Right lobe of liver (tissue), 5 donors: ENCODE measurements around the gene MYMK. TPM values are rescaled to one million over a fixed set of nuclear protein-coding genes. Genes with fewer than 3 reads are reported as not detected.

Source experiments
- total RNA-seq, 6 experiments: library from RNA; depleted of rRNA in 2 of 6; stranded (reverse); fragments of >200 nt in 2 of 6; fragmentation: NEBNext Ultra II Directional in 3 of 6; extraction: Animal tissue kit (Norgen Biotek cat#: 25700) in 3 of 6; gene quantifications; one replicate each; pipeline versions ENCODE4 v1.1.0 to v1.2.4, GENCODE V29; 2016 to 2023
- donor health status: DM: no; HTN: no; CAD: no.
- donor health status: DM: no; HTN: no; CAD: no.
- donor health status: DM: no; HTN: yes; CAD: no.
- donor health status: DM: no; HTN: yes; CAD: no.

The MYMK gene
- total RNA-seq, 6 experiments from 2014 or later, result not detected

Other genes with a start within 250 kb of the MYMK start
- under 1 TPM in 2 of 6 experiments, not detected in 4; 0.06 to 0.29 TPM for gene ABO, start 249.8 kb downstream of the MYMK start, total RNA-seq
- 1 to 10 TPM; 5.8 to 8.8 (median 7.6) TPM for gene SURF6, start 188.8 kb downstream of the MYMK start, total RNA-seq
- 10 to 100 TPM in 1 of 6 experiments, 1 to 10 TPM in 5; 5.9 to 14.5 (median 8.1) TPM for gene MED22, start 176.8 kb downstream of the MYMK start, total RNA-seq
- 100 to 1,000 TPM; 529 to 851 (median 616) TPM for gene RPL7A, start 176.7 kb downstream of the MYMK start, total RNA-seq
- 10 to 100 TPM; 37.4 to 68.8 (median 44.5) TPM for gene SURF1, start 168.5 kb downstream of the MYMK start, total RNA-seq
- gene SURF2, start 168.4 kb downstream of the MYMK start, total RNA-seq, result 10 to 100 TPM in 2 of 6 experiments, 1 to 10 TPM in 4; 6.3 to 16.9 (median 8.2) TPM
- gene SURF4, start 148.9 kb downstream of the MYMK start, total RNA-seq, result 100 to 1,000 TPM; 181 to 243 (median 213) TPM
- gene STKLD1, start 148.6 kb downstream of the MYMK start, total RNA-seq, result 1 to 10 TPM in 2 of 6 experiments, under 1 TPM in 3, not detected in 1; 0.43 to 2.6 (median 0.81) TPM
- 10 to 100 TPM in 5 of 6 experiments, 1 to 10 TPM in 1; 9.5 to 19.9 (median 12.0) TPM for gene REXO4, start 106.9 kb downstream of the MYMK start, total RNA-seq
- 10 to 100 TPM in 3 of 6 experiments, 1 to 10 TPM in 3; 8.1 to 27.7 (median 11.3) TPM for gene ADAMTS13, start 102.6 kb downstream of the MYMK start, total RNA-seq
- 10 to 100 TPM; 23.5 to 39.8 (median 32.9) TPM for gene CACFD1, start 65.0 kb downstream of the MYMK start, total RNA-seq
- 1 to 10 TPM in 5 of 6 experiments, under 1 TPM in 1; 0.88 to 6.8 (median 2.8) TPM for gene SLC2A6, start 45.9 kb downstream of the MYMK start, total RNA-seq
- gene ADAMTSL2, start 9.7 kb upstream of the MYMK start, total RNA-seq, result 10 to 100 TPM in 3 of 6 experiments, 1 to 10 TPM in 3; 9.2 to 24.8 (median 12.7) TPM
- gene FAM163B, start 84.4 kb upstream of the MYMK start, total RNA-seq, result 1 to 10 TPM; 1.6 to 5.8 (median 3.0) TPM
- 10 to 100 TPM in 1 of 6 experiments, 1 to 10 TPM in 5; 1.2 to 12.9 (median 5.7) TPM for gene DBH, start 111.4 kb upstream of the MYMK start, total RNA-seq
- 100 to 1,000 TPM in 3 of 6 experiments, 10 to 100 TPM in 3; 67.3 to 183 (median 101) TPM for gene SARDH, start 213.4 kb upstream of the MYMK start, total RNA-seq